ENCODE data around the gene RPL13. TPM values are rescaled to one million over a fixed set of nuclear protein-coding genes. Genes with fewer than 3 reads are reported as not detected.

Gene RPL13
- total RNA-seq, 1 experiment from 2014 or later: 1,779 TPM

- H3K27me3 Mint-ChIP-seq (ENCODE audit: unreplicated experiment): no peaks in the 10 kb centered on the region
- H3K4me3 Mint-ChIP-seq (ENCODE audit: low read depth, unreplicated experiment): peak overlapping the region; percentile 45
- peak; percentile 67 for DNase-seq
- peaks cover 14% of the 10 kb centered on the region for H3K4me1 Mint-ChIP-seq (ENCODE audit: low read depth, unreplicated experiment)
- H3K36me3 Mint-ChIP-seq (ENCODE audit: insufficient read depth, unreplicated experiment): peaks cover 1% of the 10 kb centered on the region
- BruUV-seq (replicated peaks): no TSS peak
- intact Hi-C loops (cut with micrococcal nuclease; ENCODE audit: unreplicated experiment): no loop called here
- H3K9me3 Mint-ChIP-seq (ENCODE audit: low read depth, unreplicated experiment): no peaks in the 10 kb centered on the region
- TF ChIP-seq CTCF (IDR thresholded peaks at IDR 0.05; ENCODE audit: unreplicated experiment): no peak
- CTCF ChIA-PET: interaction anchor here (0.5 to 1.6 kb wide), 9 partner anchors 13 to 927 kb away, joined by 3 to 5 read pairs (median 4); no protein-coding TSS in a partner anchor
- no peak overlapping the region for H3K27ac Mint-ChIP-seq (ENCODE audit: unreplicated experiment)
Measured at GRCh38 chr16:89602273-89602951, 41.9 kb downstream of the RPL13 start.

GRCh38 chr16:89602952-89603590, 42.6 kb downstream of the RPL13 start:
- Mint-ChIP-seq H3K9me3 (ENCODE audit: low read depth, unreplicated experiment) (no peaks in the 10 kb centered on the region), H3K27me3 (ENCODE audit: unreplicated experiment) (no peaks in the 10 kb centered on the region), H3K27ac (ENCODE audit: unreplicated experiment) (no peak overlapping the region), H3K4me1 (ENCODE audit: low read depth, unreplicated experiment) (peaks cover 14% of the 10 kb centered on the region), H3K4me3 (ENCODE audit: low read depth, unreplicated experiment) (peak overlapping the region; percentile 45), H3K36me3 (ENCODE audit: insufficient read depth, unreplicated experiment) (no peaks in the 10 kb centered on the region)
- no peak for TF ChIP-seq CTCF (IDR thresholded peaks at IDR 0.05; ENCODE audit: unreplicated experiment)
- BruUV-seq (replicated peaks): no TSS peak
- DNase-seq: no peak
- CTCF ChIA-PET: interaction anchor here (0.5 to 1.6 kb wide), 6 partner anchors 13 to 928 kb away, joined by 3 to 4 read pairs (median 4); no protein-coding TSS in a partner anchor
- intact Hi-C loops (cut with micrococcal nuclease; ENCODE audit: unreplicated experiment): no loop called here

GRCh38 chr16:89604764-89605163, 44.3 kb downstream of the RPL13 start:
- CTCF ChIA-PET: no interaction called here
- H3K4me3 Mint-ChIP-seq (ENCODE audit: low read depth, unreplicated experiment): no peak overlapping the region
- TF ChIP-seq CTCF (IDR thresholded peaks at IDR 0.05; ENCODE audit: unreplicated experiment): no peak
- intact Hi-C loops (cut with micrococcal nuclease; ENCODE audit: unreplicated experiment): no loop called here
- DNase-seq: no peak
- H3K9me3 Mint-ChIP-seq (ENCODE audit: low read depth, unreplicated experiment): no peaks in the 10 kb centered on the region
- H3K36me3 Mint-ChIP-seq (ENCODE audit: insufficient read depth, unreplicated experiment): no peaks in the 10 kb centered on the region
- peaks cover 14% of the 10 kb centered on the region for H3K4me1 Mint-ChIP-seq (ENCODE audit: low read depth, unreplicated experiment)
- H3K27me3 Mint-ChIP-seq (ENCODE audit: unreplicated experiment): no peaks in the 10 kb centered on the region
- no peak overlapping the region for H3K27ac Mint-ChIP-seq (ENCODE audit: unreplicated experiment)
- BruUV-seq (replicated peaks): no TSS peak

- Mint-ChIP-seq H3K4me1 (ENCODE audit: low read depth, unreplicated experiment) (peaks cover 14% of the 10 kb centered on the region), H3K4me3 (ENCODE audit: low read depth, unreplicated experiment) (no peak overlapping the region), H3K36me3 (ENCODE audit: insufficient read depth, unreplicated experiment) (no peaks in the 10 kb centered on the region), H3K9me3 (ENCODE audit: low read depth, unreplicated experiment) (no peaks in the 10 kb centered on the region), H3K27me3 (ENCODE audit: unreplicated experiment) (no peaks in the 10 kb centered on the region), H3K27ac (ENCODE audit: unreplicated experiment) (no peak overlapping the region)
- intact Hi-C loops (cut with micrococcal nuclease; ENCODE audit: unreplicated experiment): no loop called here
- no peak for DNase-seq
- CTCF ChIA-PET: no interaction called here
- BruUV-seq (replicated peaks): no TSS peak
- TF ChIP-seq CTCF (IDR thresholded peaks at IDR 0.05; ENCODE audit: unreplicated experiment): no peak
Measured at GRCh38 chr16:89605186-89605970, 44.9 kb downstream of the RPL13 start.

Data from Calu3 (cell line).